Mononuclear cell (primary cell): ENCODE results near the gene UBE2G1. TPM values are rescaled to one million over a fixed set of nuclear protein-coding genes. Genes with fewer than 3 reads are reported as not detected.

ENCODE experiments used
- H3K27me3 ChIP-seq: 2 replicates; pipeline ENCODE4 v1.6.0; 2011; ENCODE audit warnings: low read length, control low read depth; ENCODE audit not compliant: insufficient read depth
- H3K4me1 ChIP-seq: 2 replicates; pipeline ENCODE4 v1.5.1; 2011; ENCODE audit warnings: mild to moderate bottlenecking, low read length, control low read depth; ENCODE audit not compliant: insufficient read depth
- H3K4me3 ChIP-seq: 2 replicates; pipeline ENCODE4 v1.5.1; 2011; ENCODE audit warnings: mild to moderate bottlenecking, low read length, moderate library complexity
- H3K9me3 ChIP-seq: 2 replicates; pipeline ENCODE4 v1.5.1; 2011; ENCODE audit warnings: low read depth, mild to moderate bottlenecking, control low read depth, low read length
- total RNA-seq: library from RNA; depleted of rRNA; stranded (reverse); fragments of >200 nt; gene quantifications from one replicate; pipeline ENCODE4 v1.2.3, GENCODE V29; 2012

Gene UBE2G1
- total RNA-seq, 1 donor = 76.4 TPM

DNA sequence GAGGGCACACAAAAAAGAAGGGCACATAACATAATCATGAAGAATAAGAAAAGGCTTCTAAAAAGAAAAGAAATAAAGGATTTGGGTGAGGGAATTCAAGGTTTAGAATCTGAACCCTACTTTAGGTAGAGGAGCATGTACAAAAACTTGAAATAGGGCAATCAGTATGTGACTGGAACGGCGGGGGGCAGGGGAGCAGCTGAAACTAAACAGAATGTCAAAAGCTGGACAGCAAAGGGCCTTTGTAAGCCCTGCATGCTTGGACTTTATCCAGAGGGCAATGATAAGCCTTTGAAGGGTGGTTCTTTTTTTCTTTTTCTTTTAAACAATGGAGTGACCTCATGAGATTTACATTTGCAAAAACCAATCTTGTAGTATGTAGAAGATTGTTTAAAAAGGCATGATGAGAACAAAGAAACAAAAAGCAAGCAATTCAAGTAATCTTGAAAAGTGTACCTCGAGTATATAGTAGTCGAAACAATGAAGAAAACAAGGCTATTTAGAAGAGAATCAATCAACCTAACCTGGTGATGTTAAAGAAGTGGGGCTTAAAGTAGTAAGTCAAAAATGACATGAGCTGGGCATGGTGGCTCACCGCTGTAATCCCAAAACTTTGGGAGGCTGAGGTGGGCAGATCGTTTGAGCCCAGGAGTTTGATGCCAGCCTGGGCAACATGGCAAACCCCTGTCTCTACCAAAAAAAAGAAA lies 56.0 kb downstream of the UBE2G1 start:
- Histone ChIP-seq H3K27me3 (no peaks in the 10 kb centered on the region), H3K4me3 (no peak overlapping the region), H3K9me3 (no peaks in the 10 kb centered on the region), H3K4me1 (peaks cover 24% of the 10 kb centered on the region)

- H3K9me3 ChIP-seq = no peaks in the 10 kb centered on the region
- peaks cover 24% of the 10 kb centered on the region for H3K4me1 ChIP-seq
- no peak overlapping the region for H3K4me3 ChIP-seq
- no peaks in the 10 kb centered on the region for H3K27me3 ChIP-seq
These were observed 56.6 kb downstream of the UBE2G1 start for GRCh38 chr17:4309897-4310296.

- Histone ChIP-seq H3K4me3 (no peak overlapping the region), H3K9me3 (no peaks in the 10 kb centered on the region), H3K27me3 (no peaks in the 10 kb centered on the region), H3K4me1 (peaks cover 16% of the 10 kb centered on the region)
These were observed 59.1 kb downstream of the UBE2G1 start for GRCh38 chr17:4307179-4307930.

DNA sequence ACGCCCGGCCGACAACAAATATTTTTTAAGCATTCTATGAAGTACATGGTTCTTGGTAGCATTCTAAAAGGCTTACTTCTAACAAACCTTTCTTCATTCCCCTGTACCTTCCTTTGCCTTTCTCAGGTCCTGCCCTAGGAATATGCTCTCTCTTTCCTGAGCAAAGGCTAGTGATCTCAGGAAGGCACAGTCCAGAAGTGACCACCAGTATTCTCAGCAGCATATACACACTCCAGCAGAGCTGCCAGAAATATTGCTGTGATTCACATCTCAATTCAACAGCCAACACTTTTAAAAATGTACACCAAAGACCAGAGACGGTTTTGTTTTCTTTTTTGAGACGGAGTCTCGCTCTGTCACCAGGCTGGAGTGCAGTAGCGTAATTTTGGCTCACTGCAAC lies 61.3 kb downstream of the UBE2G1 start:
- Histone ChIP-seq H3K27me3 (no peaks in the 10 kb centered on the region), H3K9me3 (no peaks in the 10 kb centered on the region), H3K4me3 (no peak overlapping the region), H3K4me1 (peaks cover 10% of the 10 kb centered on the region)

DNA sequence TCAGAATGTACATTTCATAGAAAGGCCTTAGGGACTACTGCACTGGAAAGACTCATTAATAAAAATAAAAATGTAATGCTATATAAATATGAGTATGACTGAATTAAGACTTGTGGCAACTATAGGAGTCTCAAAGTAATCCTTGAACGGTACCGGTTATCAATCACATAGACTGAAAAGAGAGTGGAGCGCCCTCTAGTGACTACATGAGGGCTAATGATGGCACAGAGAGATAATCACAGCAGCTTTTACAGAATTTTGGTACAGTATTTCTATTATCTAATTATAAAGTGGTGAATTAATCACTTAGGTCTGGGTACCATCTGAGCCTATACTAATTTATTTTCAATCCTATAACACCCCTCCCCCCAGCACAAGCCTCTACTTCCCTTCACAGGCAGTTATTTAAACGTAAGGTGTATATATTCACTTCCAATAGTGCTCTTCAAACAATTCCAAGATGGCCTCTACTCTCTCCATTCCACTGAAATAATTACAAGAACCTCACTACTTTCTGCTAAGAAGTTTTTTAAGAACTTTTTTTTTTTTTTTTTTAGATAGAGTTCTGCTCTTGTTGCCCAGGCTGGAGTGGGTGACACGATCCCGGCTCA lies 62.0 kb downstream of the UBE2G1 start:
- H3K27me3 ChIP-seq = no peaks in the 10 kb centered on the region
- H3K4me1 ChIP-seq = peaks cover 10% of the 10 kb centered on the region
- no peaks in the 10 kb centered on the region for H3K9me3 ChIP-seq
- H3K4me3 ChIP-seq = no peak overlapping the region

DNA sequence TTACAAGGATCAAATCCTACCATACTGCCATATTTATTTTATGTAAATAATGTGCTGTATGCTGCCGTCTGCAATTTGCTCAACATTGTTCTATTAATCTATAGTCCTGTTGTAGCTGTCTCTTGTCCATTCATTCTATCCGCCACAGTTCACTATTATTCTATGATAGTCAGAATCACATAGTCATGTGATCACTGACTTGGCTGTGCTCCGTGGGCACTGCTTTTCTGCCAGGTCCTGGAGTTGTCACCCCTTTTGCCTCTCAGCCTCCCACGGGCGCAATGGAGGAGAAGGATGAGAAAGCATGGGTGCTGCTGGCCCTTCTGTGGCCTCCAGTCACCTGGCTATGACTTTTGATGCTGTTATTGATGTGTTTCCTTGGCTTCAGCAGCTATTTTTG lies 65.4 kb downstream of the UBE2G1 start:
- Histone ChIP-seq H3K9me3 (no peaks in the 10 kb centered on the region), H3K4me1 (no peaks in the 10 kb centered on the region), H3K4me3 (no peak overlapping the region), H3K27me3 (no peaks in the 10 kb centered on the region)

GRCh38 chr17:4297351-4297750 lies 69.1 kb downstream of the UBE2G1 start:
- H3K4me3 ChIP-seq = no peak overlapping the region
- H3K4me1 ChIP-seq = no peaks in the 10 kb centered on the region
- H3K9me3 ChIP-seq = no peaks in the 10 kb centered on the region
- no peaks in the 10 kb centered on the region for H3K27me3 ChIP-seq

GRCh38 chr17:4295686-4296085 lies 70.8 kb downstream of the UBE2G1 start:
- no peaks in the 10 kb centered on the region for H3K27me3 ChIP-seq
- no peak overlapping the region for H3K4me3 ChIP-seq
- no peaks in the 10 kb centered on the region for H3K4me1 ChIP-seq
- no peaks in the 10 kb centered on the region for H3K9me3 ChIP-seq

GRCh38 chr17:4293572-4293971 lies 72.9 kb downstream of the UBE2G1 start:
- Histone ChIP-seq H3K9me3 (no peaks in the 10 kb centered on the region), H3K4me1 (no peaks in the 10 kb centered on the region), H3K4me3 (no peak overlapping the region), H3K27me3 (no peaks in the 10 kb centered on the region)

DNA sequence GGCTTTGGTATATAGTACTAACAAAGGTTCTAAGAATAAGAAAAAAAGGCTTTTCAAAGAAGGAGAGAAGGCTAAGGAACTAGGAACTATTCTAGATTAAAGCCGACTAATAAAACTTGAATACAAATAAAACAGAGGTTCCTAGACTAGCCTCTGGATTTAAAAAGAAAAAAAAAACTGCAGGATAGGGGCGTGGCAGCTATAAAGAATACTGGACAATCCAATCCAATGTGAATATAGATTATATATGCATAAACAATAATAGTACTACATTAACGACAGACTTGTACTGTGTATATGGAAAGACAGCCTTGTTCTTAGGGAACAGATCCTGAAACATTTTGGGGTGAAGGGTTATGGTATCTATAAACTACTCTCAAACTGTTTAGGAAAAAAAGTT lies 78.8 kb downstream of the UBE2G1 start:
- Histone ChIP-seq H3K9me3 (no peaks in the 10 kb centered on the region), H3K4me1 (no peaks in the 10 kb centered on the region), H3K4me3 (no peak overlapping the region), H3K27me3 (no peaks in the 10 kb centered on the region)

DNA sequence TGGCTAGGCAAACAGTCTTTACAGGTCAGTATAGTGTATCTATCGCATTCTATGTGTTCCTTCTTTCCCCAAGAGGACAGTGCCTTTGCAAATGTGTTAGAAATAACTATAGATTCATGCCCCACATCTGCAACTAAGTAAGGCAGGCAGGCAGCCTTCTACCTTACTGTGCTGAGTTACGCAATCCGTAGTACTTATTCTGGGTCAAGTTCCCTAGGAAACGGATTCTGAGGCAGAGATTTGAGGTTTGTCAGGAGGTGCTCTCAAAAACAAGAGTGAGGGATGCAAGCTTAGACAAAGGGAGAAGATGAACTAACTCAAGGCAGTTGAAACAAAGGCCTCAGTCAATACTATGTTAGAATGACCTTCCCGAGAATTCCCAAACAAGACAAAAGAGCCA lies 90.0 kb downstream of the UBE2G1 start:
- H3K27me3 ChIP-seq = no peaks in the 10 kb centered on the region
- H3K4me1 ChIP-seq = no peaks in the 10 kb centered on the region
- no peak overlapping the region for H3K4me3 ChIP-seq
- no peaks in the 10 kb centered on the region for H3K9me3 ChIP-seq

DNA sequence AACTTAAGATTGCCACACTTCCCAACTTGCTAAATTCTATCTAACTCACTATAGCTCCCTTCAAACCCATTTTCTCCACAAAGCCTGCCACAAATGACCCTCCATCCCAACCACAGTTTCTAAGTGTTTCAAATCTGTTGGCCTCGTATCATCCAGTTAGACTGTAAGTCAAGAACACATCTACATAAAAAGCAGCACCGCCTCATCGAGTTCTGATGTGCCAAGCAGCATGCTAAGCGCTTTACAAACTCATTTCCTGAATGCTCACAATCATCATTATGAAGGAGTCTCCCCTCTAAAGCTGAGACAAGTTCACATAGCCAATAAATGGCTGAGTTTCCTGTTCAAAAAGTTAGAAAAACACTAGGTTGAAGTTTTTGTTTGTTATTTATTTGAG lies 93.5 kb downstream of the UBE2G1 start:
- Histone ChIP-seq H3K4me3 (no peak overlapping the region), H3K27me3 (no peaks in the 10 kb centered on the region), H3K4me1 (no peaks in the 10 kb centered on the region), H3K9me3 (no peaks in the 10 kb centered on the region)

DNA sequence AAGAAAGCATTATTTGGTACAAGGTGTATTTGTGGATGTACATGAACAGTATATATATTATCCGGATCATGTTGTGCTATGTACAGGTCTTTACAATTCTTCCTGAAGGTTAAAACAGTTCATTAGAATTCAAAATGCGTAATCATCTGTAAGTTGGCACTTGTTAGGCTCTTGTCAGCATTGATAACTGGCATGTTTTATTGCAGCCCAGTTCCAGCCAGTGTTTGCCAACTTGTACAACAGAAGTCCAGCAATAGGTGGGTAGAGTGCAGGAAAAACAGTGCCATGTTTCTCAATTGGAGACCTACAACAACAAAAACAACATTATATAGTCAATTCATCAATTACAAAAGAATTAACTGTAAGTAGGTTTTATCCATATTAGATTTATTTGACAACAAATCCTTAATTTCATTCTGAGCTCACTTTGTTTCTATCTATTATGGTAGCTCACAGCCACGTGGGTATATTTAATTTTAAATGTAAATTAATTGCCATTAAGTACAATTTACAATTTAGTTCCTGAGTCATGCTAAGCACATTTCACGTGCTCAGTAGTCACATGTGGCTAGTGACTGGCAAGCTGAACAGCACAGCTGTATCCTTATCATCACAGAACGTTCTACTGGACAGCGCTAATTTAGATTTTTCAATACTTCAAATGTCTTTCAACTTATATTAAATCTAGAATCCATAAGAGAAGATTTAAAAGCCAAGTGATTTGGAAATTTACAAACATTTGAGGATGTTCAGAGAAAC lies 94.1 kb downstream of the UBE2G1 start:
- Histone ChIP-seq H3K27me3 (no peaks in the 10 kb centered on the region), H3K4me3 (no peak overlapping the region), H3K4me1 (no peaks in the 10 kb centered on the region), H3K9me3 (no peaks in the 10 kb centered on the region)

GRCh38 chr17:4270736-4271135 lies 95.7 kb downstream of the UBE2G1 start:
- no peaks in the 10 kb centered on the region for H3K9me3 ChIP-seq
- H3K27me3 ChIP-seq = no peaks in the 10 kb centered on the region
- H3K4me1 ChIP-seq = no peaks in the 10 kb centered on the region
- H3K4me3 ChIP-seq = no peak overlapping the region

DNA sequence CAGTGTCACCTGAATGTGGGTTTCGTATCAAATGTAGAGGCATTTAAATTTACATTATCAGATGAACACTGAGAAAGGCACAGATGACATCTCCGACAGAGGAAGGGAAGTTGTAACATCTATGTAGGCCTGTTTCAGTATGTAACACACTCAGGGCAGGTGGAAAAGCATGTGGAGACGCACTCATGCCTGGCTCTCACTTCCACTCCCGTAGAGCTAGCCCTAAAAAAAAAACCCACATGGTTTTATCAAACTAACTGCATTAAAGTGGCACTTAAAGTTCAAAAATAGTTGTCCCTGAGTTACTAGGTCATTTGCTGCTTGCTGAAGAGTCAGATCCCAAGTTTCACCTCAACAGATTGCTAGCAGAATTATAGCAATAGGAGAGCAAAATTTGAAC lies 96.6 kb downstream of the UBE2G1 start:
- no peaks in the 10 kb centered on the region for H3K4me1 ChIP-seq
- no peaks in the 10 kb centered on the region for H3K9me3 ChIP-seq

More for the DNA sequence above, 96.6 kb downstream of the UBE2G1 start:
- Histone ChIP-seq H3K27me3 (no peaks in the 10 kb centered on the region), H3K4me3 (no peak overlapping the region)
